ENCODE data around the gene PSMD9.
"Not testable (repeated sequence)": the region's sequence is repeated elsewhere in the genome, so short reads cannot be mapped to it uniquely, and the experiment has no call there.

Gene PSMD9

DNA sequence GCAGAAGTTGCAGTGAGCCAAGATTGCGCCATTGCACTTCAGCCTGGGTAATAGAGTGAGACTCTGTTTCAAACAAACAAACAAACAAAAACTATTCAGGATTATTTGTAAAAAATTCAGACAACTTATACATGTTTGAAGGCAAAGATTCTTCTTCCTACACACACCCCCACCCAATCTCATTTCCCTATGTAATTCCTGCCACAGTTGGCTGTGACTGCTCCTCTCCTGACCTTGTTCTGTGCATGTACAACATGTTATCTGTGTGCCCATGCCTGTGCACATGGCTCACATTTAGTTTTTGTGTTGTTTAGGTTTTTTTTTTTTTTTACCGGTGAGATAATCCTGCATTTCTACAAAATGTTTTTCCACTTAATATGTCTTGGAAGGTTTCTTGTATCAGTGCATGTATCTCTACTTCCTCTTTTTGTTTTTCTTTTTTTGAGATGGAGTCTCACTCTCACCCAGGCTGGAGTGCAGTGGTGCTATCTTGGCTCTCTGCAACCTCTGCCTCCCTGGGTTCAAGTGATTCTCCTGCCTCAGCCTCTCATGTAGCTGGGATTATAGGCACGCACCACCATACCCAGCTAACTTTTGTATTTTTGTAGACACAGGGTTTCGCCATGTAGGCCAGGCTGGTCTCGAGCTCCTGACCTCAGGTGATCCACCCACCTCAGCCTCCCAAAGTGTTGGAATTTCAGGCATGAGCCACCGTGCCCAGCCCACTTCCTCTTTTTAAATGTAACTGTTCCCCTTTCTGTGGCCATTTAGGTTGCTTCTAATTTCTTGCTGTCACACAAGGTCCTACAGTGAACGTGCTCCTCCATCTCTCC lies 38.5 kb downstream of the PSMD9 start:
- no peak for DNase-seq

- DNase-seq: no peak
Measured at GRCh38 chr12:121927813-121928212, 39.2 kb downstream of the PSMD9 start.

DNA sequence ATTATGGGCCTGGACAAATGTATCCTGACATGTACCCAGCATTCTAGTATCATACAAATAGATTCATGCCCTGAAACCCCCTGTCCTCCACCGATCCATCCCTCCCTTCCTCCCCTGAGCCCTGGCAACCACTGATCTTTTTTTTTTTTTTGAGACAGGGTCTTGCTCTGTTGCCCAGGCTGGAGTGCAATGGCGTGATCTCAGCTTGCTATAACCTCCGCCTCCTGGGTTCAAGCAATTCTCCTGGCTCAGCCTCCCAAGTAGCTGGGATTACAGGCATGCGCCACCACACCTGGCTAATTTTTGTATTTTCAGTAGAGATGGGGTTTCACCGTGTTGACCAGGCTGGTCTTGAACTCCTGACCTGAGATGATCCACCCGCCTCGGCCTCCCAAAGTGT lies 41.0 kb downstream of the PSMD9 start:
- DNase-seq: not testable (repeated sequence)

- no peak for DNase-seq
Measured at GRCh38 chr12:121930862-121931261, 42.3 kb downstream of the PSMD9 start.

- DNase-seq: no peak
Measured at GRCh38 chr12:121932176-121932536, 43.6 kb downstream of the PSMD9 start.

- DNase-seq: no peak
Measured at GRCh38 chr12:121932914-121933521, 44.4 kb downstream of the PSMD9 start.

DNA sequence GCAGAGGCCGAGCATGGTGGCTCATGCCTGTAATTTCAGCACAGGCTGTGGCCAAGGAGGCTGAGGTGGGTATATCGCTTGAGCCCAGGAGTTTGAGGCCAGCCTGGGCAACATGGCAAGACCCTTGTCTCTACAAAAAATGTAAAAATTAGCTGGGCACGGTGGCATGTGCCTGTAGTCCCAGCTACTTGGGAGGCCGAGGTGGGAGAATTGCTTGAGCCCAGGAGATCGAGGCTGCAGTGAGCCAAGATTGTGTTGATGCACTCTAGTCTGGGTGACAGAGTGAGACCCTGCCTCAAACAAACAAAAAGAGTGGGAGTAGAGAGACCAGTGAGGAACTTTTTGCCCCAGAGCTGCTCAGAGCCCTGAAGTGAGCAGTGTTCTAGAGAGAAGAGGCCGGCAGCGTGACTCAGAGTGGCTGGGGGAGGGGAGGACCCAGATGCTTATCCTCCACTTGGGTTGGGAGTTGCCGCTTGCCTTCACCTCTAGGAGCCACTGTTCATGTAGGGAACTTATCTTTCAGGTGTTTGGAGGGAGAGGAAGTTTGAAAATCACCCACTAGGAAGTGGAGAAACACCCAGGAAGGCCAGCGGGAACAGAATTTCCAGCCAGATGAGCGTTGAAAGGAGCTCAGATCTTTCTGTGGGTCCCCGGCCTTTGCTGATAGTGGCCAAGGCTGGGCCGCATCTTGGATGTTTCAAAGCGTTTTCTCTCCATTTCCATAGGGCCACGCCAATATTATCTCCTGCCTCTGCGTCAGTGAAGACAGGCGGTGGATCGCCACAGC lies 45.1 kb downstream of the PSMD9 start:
- no peak for DNase-seq

DNA sequence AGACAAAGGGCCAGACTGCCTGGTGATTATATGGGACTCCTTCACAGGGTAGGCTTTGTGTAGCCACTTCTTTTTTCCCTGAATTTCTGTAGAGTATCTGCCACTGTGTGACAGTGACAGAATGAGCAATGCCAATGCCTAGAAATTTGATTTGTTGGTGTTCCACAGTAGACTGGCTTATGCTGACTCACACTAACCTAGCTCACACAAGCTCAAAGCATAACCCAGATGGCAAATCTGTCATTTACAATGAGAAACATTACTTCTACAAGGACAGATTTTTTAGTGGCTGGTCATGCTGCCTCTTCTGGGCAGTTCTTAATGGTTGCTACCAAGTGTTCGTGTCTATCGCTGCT lies 45.7 kb downstream of the PSMD9 start:
- no peak for DNase-seq

DNA sequence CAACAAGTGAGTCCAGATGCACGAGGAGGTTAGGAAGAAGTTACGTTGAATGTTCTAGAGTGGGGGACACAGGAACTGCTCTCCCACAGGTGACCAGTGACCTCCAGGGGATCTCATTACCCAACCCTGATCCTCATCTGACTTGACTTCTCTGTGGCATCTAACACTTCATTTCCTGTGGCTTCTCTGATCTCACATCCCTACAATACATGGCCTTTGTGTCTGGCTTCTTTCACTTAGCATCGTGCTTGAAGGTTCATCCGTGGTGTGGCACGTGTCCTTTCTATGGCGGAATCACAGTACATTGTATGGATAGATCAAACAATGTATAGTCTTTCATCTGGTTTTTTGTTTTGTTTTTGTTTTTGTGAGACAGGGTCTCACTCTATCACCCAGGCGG lies 49.1 kb downstream of the PSMD9 start:
- no peak for DNase-seq

- no peak for DNase-seq
Measured at GRCh38 chr12:121939186-121939585, 50.6 kb downstream of the PSMD9 start.

- no peak for DNase-seq
Measured at GRCh38 chr12:121939992-121940766, 51.6 kb downstream of the PSMD9 start.

DNA sequence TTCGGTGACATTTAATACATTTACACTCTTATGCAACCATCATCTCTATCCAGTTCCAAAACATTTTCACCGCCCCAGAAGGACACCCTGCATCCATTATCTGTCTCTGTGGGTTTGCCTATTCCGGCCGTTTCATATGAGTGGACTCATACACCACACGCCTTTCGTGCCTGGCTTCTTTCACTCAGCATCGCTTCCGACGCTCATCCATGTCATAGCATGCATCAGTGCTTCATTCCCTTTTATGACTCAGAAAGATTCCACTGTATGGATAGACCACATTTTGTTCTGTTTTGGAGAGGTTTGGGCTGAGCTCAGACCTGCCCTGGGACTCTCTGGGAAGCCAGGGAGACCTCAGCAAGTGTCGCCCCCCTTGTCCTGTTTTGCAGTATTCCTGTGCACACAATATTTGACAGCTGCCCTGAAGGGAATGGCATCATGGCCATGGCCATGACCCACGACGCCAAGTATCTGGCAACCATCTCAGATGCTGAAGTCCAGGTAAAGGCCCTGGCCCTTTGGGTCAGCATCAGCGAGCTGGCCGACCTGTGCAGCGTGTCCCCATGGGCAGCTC lies 53.6 kb downstream of the PSMD9 start:
- no peak for DNase-seq

GRCh38 chr12:121943926-121944325 lies 55.3 kb downstream of the PSMD9 start:
- no peak for DNase-seq

DNA sequence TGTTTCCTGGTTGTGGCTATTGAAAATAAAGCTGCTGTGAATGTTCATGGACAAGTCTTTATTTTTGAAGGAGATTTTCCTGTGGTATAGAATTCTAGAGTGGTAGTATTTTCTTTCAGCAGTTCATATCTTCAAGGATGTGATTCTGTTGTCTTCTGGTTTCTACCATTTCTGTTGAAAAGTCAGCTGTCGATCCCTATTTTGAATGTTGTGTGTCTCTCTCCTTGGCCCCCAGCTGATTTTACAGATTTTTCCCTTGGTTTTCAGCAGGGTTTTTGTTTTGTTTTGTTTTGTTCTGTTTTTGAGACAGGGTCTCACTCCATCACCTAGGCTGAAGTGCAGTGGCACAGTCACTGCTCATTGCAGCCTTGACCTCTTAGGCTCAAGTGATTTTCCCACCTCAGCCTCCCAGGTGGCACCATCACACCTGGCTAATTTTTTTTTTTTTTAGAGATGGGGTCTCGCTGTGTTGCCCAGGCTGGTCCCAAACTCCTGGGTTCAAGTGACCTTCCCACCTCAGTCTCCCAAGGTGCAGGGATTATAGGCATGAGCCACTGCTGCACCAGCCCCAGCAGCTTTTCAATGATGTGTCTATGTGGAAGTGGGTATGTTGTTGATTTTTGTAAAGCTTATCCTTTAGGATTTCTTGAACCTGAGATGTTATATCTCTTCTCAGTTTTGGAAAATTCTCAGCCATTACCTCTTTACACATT lies 57.9 kb downstream of the PSMD9 start:
- no peak for DNase-seq

DNA sequence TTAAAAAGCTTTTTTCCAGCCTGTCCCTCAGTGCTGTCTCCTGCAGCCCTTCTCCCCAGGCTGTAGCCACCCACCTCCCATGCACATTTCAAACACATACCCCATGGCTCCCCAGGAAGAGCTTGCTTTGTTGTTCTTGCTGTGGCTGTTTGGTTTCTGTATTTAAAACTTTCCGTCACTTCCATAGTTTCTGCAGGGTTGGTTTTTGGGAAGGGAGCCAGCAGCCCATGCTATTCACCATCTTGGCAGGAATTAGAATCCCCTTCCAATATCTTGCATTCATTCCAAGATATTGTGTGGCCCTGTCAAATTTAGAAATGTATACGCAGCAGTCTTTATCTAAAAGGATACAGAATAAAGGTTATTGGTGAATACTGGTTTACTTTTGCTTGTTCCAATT lies 59.4 kb downstream of the PSMD9 start:
- no peak for DNase-seq

- DNase-seq: no peak
Measured at GRCh38 chr12:121949648-121950397, 61.2 kb downstream of the PSMD9 start.

DNA sequence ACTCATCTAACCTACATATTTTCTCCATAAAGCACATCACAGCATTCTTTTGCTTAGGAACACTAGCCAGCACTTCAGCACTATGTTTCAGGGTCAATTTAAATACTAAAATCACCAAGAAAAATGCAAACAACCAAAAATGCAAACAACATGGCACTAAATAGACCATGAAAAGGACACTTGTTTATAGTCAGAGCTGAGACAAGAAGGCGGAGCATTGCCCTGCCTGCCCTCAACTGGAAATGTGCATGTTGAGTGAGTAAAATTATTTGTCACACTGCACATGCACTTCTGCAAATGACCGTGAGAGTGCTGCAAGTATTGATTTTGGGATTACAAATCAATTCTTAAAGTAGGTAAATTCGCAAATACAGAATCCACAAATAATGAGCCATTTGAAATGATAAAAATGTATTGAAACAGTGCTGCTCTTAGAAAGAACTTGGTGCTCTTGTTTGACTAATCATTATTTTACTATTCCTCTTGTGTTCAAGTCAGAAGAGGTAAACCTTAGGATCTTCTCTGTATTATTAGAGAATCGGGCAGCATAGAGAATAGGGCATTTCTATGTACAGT lies 64.6 kb downstream of the PSMD9 start:
- DNase-seq: no peak

GRCh38 chr12:121953695-121954094 lies 65.1 kb downstream of the PSMD9 start:
- no peak for DNase-seq

DNA sequence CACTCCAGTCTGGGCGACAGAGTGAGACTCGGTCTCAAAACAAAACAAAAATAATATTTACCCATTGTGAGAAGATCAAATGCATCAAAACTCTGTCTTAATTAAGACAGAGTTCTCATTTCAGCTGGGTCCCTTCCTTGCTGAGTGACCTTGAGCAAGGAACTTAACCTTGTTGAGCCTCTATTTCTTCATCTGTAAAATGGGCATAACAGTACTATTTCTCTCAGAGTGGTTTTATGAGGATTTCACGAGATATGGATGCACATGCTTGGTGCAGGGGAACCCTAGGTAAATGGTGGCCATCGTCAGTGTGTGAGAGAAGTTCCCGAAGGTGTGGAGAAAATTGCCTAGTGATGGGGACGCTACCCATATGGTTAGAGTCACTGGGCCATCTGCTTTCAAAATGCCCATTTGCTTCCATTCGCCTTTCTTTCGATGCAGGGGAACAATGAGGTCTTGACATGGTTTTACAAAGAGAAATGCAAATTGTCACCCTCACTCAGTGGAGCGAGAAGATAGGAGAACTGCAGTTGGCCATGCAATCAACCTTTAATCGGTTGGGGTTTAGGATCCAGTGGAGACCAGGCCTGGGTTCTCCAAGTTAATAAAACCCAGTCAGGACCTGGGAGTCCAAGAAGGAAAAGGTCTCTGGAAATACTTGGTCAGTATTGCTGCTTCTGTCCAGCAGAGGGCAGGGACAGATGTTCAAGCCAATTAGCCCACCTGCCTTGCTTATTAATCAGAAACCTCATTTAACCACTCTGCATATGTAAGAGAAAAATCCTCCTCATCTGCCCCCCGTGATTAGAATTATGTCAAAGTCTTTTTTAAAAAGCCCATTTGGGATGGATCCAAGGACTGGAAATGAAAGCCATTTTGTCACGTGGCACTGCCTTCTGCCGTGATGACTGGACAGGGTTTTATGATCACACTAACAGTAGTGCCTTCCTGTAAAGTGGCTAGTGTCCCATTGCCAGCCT lies 67.0 kb downstream of the PSMD9 start:
- DNase-seq: no peak

Data from right forelimb (tissue), 1 donor.